GM12878 (cell line): ENCODE data around the gene SYN1. TPM values are rescaled to one million over a fixed set of nuclear protein-coding genes. Genes with fewer than 3 reads are reported as not detected.

Experiments
- ATF7 ChIP-seq: fragments of 450-650 bp; IDR thresholded peaks from 2 replicates; pipeline ENCODE4 v1.6.1; 2016; ENCODE audit warnings: low read depth, mild to moderate bottlenecking
- BRCA1 ChIP-seq: IDR thresholded peaks from 2 replicates; pipeline ENCODE4 v1.6.1; 2011; ENCODE audit warnings: low read depth, low read length, improper control_type of control experiment
- CEBPB ChIP-seq, 2 experiments: fragments of 150-350 bp in 1 of 2; IDR thresholded peaks; 2 replicates each; pipeline ENCODE4 v1.6.1; 2012 to 2014; ENCODE audit warnings: low read depth in 2 of 2, low read length in 2 of 2, borderline replicate concordance in 1 of 2, inconsistent platforms in 1 of 2
- HDAC6 ChIP-seq: fragments of 200-600 bp; sonication (generic); IDR thresholded peaks from one replicate; pipeline ENCODE4 v1.8.0; 2017; ENCODE audit warnings: antibody characterized with exemption; ENCODE audit not compliant: unreplicated experiment
- IRF4 ChIP-seq: IDR thresholded peaks from 2 replicates; pipeline ENCODE4 v1.6.1; 2011; ENCODE audit warnings: low read depth, low read length
- KLF5 ChIP-seq: fragments of 450-650 bp; IDR thresholded peaks from 2 replicates; pipeline ENCODE4 v1.6.1; 2014; ENCODE audit warnings: mild to moderate bottlenecking; ENCODE audit not compliant: partially characterized antibody
- MLLT1 ChIP-seq: fragments of 450-650 bp; IDR thresholded peaks from 2 replicates; pipeline ENCODE4 v1.6.1; 2016; ENCODE audit warnings: mild to moderate bottlenecking
- MYC ChIP-seq: IDR thresholded peaks from 2 replicates; pipeline ENCODE4 v1.6.1; 2011; ENCODE audit warnings: mild to moderate bottlenecking, low read length, moderate library complexity, inconsistent platforms; ENCODE audit not compliant: insufficient read depth, insufficient replicate concordance, insufficient read length, severe bottlenecking
- NBN ChIP-seq: fragments of 450-650 bp; IDR thresholded peaks from 2 replicates; pipeline ENCODE4 v1.6.1; 2016
- POLR2AphosphoS2 ChIP-seq: IDR thresholded peaks from 2 replicates; pipeline ENCODE4 v1.6.1; 2011; ENCODE audit warnings: low read depth, mild to moderate bottlenecking, low read length, improper control_type of control experiment, moderate library complexity
- RUNX3 ChIP-seq: IDR thresholded peaks from 2 replicates; pipeline ENCODE4 v1.6.1; 2012; ENCODE audit warnings: low read length, inconsistent platforms
- SMC3 ChIP-seq: IDR thresholded peaks from 2 replicates; pipeline ENCODE4 v1.6.1; 2011; ENCODE audit warnings: low read length, improper control_type of control experiment, borderline replicate concordance
- SP1 ChIP-seq: IDR thresholded peaks from one replicate; pipeline ENCODE4 v1.6.1; 2011; ENCODE audit warnings: low read depth, low read length
- ZBTB11 ChIP-seq: fragments of 450-650 bp; formaldehyde crosslinking; IDR thresholded peaks from 2 replicates; pipeline ENCODE4 v1.5.0; 2022; ENCODE audit warnings: mild to moderate bottlenecking, missing genetic modification characterization
- ZNF24 ChIP-seq: fragments of 450-650 bp; IDR thresholded peaks from 2 replicates; pipeline ENCODE4 v1.6.1; 2017; ENCODE audit warnings: antibody characterized with exemption, mild to moderate bottlenecking
- polyA plus RNA-seq, 11 experiments: library from polyadenylated mRNA; depleted of rRNA in 4 of 11; unstranded in 6 of 11; stranded (reverse) in 5 of 11; fragments of >200 nt; fragmentation: Nextera tagmentation in 4 of 11; fragmentation: Illumina TruSeq in 1 of 11; extraction: Ambion mirVana in 4 of 11; extraction: Trizol in 1 of 11; gene quantifications; 1 replicate in 1 of 11; 2 replicates in 10 of 11; pipeline versions ENCODE4 v1.2.1 to v1.2.3, GENCODE V29; 2011 to 2016; ENCODE audit warnings: inconsistent platforms in 2 of 11, missing spikeins in 2 of 11, low read depth in 1 of 11
- total RNA-seq, 4 experiments: library from RNA; depleted of rRNA in 3 of 4; stranded (reverse); fragments of >200 nt in 3 of 4; fragmentation: Illumina TruSeq in 1 of 4; extraction: Trizol in 1 of 4; gene quantifications; 2 replicates each; pipeline versions ENCODE4 v1.2.1 to v1.2.3, GENCODE V29; 2013 to 2021
- TF ChIP-seq, protein P1 (sequence below): fragments of 450-650 bp; IDR thresholded peaks from 2 replicates; pipeline ENCODE4 v1.6.1; 2017; ENCODE audit warnings: mild to moderate bottlenecking, moderate library complexity
- TF ChIP-seq, protein P2 (sequence below): IDR thresholded peaks from 2 replicates; pipeline ENCODE4 v1.6.1; 2011; ENCODE audit warnings: mild to moderate bottlenecking, low read depth, low read length, moderate library complexity; ENCODE audit not compliant: insufficient replicate concordance
- TF ChIP-seq, protein P3 (sequence below): fragments of 450-650 bp; IDR thresholded peaks from 2 replicates; pipeline ENCODE4 v1.6.1; 2017; ENCODE audit warnings: borderline replicate concordance

SYN1 gene
- total and polyA plus RNA-seq, 10 of the 15 experiments (the other 5 are each of a cell fraction or from before 2014, with no cell fraction given), result 0.09 to 0.57 (median 0.16) TPM; not detected in 3

- TF ChIP-seq, protein P1, sequence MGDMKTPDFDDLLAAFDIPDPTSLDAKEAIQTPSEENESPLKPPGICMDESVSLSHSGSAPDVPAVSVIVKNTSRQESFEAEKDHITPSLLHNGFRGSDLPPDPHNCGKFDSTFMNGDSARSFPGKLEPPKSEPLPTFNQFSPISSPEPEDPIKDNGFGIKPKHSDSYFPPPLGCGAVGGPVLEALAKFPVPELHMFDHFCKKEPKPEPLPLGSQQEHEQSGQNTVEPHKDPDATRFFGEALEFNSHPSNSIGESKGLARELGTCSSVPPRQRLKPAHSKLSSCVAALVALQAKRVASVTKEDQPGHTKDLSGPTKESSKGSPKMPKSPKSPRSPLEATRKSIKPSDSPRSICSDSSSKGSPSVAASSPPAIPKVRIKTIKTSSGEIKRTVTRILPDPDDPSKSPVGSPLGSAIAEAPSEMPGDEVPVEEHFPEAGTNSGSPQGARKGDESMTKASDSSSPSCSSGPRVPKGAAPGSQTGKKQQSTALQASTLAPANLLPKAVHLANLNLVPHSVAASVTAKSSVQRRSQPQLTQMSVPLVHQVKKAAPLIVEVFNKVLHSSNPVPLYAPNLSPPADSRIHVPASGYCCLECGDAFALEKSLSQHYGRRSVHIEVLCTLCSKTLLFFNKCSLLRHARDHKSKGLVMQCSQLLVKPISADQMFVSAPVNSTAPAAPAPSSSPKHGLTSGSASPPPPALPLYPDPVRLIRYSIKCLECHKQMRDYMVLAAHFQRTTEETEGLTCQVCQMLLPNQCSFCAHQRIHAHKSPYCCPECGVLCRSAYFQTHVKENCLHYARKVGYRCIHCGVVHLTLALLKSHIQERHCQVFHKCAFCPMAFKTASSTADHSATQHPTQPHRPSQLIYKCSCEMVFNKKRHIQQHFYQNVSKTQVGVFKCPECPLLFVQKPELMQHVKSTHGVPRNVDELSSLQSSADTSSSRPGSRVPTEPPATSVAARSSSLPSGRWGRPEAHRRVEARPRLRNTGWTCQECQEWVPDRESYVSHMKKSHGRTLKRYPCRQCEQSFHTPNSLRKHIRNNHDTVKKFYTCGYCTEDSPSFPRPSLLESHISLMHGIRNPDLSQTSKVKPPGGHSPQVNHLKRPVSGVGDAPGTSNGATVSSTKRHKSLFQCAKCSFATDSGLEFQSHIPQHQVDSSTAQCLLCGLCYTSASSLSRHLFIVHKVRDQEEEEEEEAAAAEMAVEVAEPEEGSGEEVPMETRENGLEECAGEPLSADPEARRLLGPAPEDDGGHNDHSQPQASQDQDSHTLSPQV, result no peak
- TF ChIP-seq SP1 (no peak), MYC (no peak), NBN (0 out of 2 replicates have a peak, but pooled peaks have one; percentile 9), ATF7 (peak; percentile 24; the same call in 1 of the 2 replicates), ZBTB11 (CRISPR knock-in tag) (no peak), MLLT1 (no peak), KLF5 (no peak), BRCA1 (no peak), RUNX3 (no peak), IRF4 (no peak), HDAC6 (no peak), CEBPB (IDR thresholded peaks at IDR 0.05; ENCODE audit: borderline replicate concordance in 1 of 2, low read depth in 2 of 2, low read length in 2 of 2) (no peak), ZNF24 (no peak), POLR2AphosphoS2 (no peak), SMC3 (no peak)
- TF ChIP-seq, protein P2, sequence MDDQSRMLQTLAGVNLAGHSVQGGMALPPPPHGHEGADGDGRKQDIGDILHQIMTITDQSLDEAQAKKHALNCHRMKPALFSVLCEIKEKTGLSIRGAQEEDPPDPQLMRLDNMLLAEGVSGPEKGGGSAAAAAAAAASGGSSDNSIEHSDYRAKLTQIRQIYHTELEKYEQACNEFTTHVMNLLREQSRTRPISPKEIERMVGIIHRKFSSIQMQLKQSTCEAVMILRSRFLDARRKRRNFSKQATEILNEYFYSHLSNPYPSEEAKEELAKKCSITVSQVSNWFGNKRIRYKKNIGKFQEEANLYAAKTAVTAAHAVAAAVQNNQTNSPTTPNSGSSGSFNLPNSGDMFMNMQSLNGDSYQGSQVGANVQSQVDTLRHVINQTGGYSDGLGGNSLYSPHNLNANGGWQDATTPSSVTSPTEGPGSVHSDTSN, result peak; percentile 12
- TF ChIP-seq, protein P3, sequence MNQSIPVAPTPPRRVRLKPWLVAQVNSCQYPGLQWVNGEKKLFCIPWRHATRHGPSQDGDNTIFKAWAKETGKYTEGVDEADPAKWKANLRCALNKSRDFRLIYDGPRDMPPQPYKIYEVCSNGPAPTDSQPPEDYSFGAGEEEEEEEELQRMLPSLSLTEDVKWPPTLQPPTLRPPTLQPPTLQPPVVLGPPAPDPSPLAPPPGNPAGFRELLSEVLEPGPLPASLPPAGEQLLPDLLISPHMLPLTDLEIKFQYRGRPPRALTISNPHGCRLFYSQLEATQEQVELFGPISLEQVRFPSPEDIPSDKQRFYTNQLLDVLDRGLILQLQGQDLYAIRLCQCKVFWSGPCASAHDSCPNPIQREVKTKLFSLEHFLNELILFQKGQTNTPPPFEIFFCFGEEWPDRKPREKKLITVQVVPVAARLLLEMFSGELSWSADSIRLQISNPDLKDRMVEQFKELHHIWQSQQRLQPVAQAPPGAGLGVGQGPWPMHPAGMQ, result no peak
Measured at GRCh38 chrX:47651043-47651905, 31.6 kb upstream of the SYN1 start (continued).
